H9 (cell line): ENCODE results near the gene RAI2. TPM values are rescaled to one million over a fixed set of nuclear protein-coding genes. Genes with fewer than 3 reads are reported as not detected.

Source experiments
- DNase-seq: peaks from one replicate; pipeline ENCODE4 v3.0.0-alpha.2; 2017
- H2AFZ ChIP-seq: one replicate; pipeline ENCODE4 v1.6.1; 2013; ENCODE audit warnings: mild to moderate bottlenecking, low read length, control low read depth, moderate library complexity
- H2AK5ac ChIP-seq: 2 replicates; pipeline ENCODE4 v1.6.1; 2013; ENCODE audit warnings: low read length, control low read depth, mixed read lengths; ENCODE audit not compliant: insufficient read length
- H2BK120ac ChIP-seq: one replicate; pipeline ENCODE4 v1.6.1; 2013; ENCODE audit warnings: low read depth, mild to moderate bottlenecking, low read length, control low read depth, inconsistent platforms; ENCODE audit not compliant: poor library complexity, severe bottlenecking
- H2BK12ac ChIP-seq: 2 replicates; pipeline ENCODE4 v1.6.1; 2013; ENCODE audit warnings: low read length, control low read depth, mixed read lengths, low read depth; ENCODE audit not compliant: insufficient read length
- H2BK15ac ChIP-seq: 2 replicates; pipeline ENCODE4 v1.6.1; 2013; ENCODE audit warnings: low read depth, low read length, control low read depth
- H2BK20ac ChIP-seq: one replicate; pipeline ENCODE4 v1.6.1; 2013; ENCODE audit warnings: low read depth, mild to moderate bottlenecking, low read length, control low read depth, inconsistent platforms; ENCODE audit not compliant: poor library complexity, severe bottlenecking
- H2BK5ac ChIP-seq: 2 replicates; pipeline ENCODE4 v1.6.1; 2013; ENCODE audit warnings: low read length, control low read depth, mixed read lengths; ENCODE audit not compliant: insufficient read length
- H3K14ac ChIP-seq: 2 replicates; pipeline ENCODE4 v1.6.1; 2013; ENCODE audit warnings: low read length, control low read depth; ENCODE audit not compliant: insufficient read depth
- H3K18ac ChIP-seq: 2 replicates; pipeline ENCODE4 v1.6.1; 2013; ENCODE audit warnings: low read depth, mild to moderate bottlenecking, mixed read lengths, low read length, control low read depth; ENCODE audit not compliant: insufficient read length
- H3K23ac ChIP-seq: 2 replicates; pipeline ENCODE4 v1.6.1; 2013; ENCODE audit warnings: low read length, control low read depth, mixed read lengths, low read depth; ENCODE audit not compliant: insufficient read length
- H3K23me2 ChIP-seq: 2 replicates; pipeline ENCODE4 v1.6.1; 2013; ENCODE audit warnings: low read depth, mild to moderate bottlenecking, mixed read lengths, low read length, control low read depth; ENCODE audit not compliant: insufficient read length, poor library complexity, severe bottlenecking
- H3K27ac ChIP-seq: 2 replicates; pipeline ENCODE4 v1.5.1; 2013; ENCODE audit warnings: low read length, control low read depth, mixed read lengths, low read depth; ENCODE audit not compliant: insufficient read length
- H3K27me3 ChIP-seq: 2 replicates; pipeline ENCODE4 v1.6.1; 2013; ENCODE audit warnings: low read length, control low read depth, inconsistent platforms; ENCODE audit not compliant: insufficient read depth
- H3K4ac ChIP-seq: 2 replicates; pipeline ENCODE4 v1.6.1; 2013; ENCODE audit warnings: low read depth, mild to moderate bottlenecking, control low read depth, inconsistent platforms, low read length, moderate library complexity
- H3K4me1 ChIP-seq: 2 replicates; pipeline ENCODE4 v1.6.1; 2013; ENCODE audit warnings: low read length, control low read depth, inconsistent platforms; ENCODE audit not compliant: insufficient read depth
- H3K4me2 ChIP-seq: 2 replicates; pipeline ENCODE4 v1.6.1; 2013; ENCODE audit warnings: low read length, control low read depth, mixed read lengths; ENCODE audit not compliant: insufficient read length, insufficient read depth
- H3K56ac ChIP-seq: 2 replicates; pipeline ENCODE4 v1.6.1; 2013; ENCODE audit warnings: low read depth, mild to moderate bottlenecking, mixed read lengths, low read length, control low read depth; ENCODE audit not compliant: insufficient read length
- H3K79me1 ChIP-seq: 2 replicates; pipeline ENCODE4 v1.6.1; 2013; ENCODE audit warnings: low read depth, mild to moderate bottlenecking, moderate library complexity, low read length, control low read depth, inconsistent platforms; ENCODE audit not compliant: insufficient read depth, poor library complexity, severe bottlenecking
- H3K79me2 ChIP-seq: 2 replicates; pipeline ENCODE4 v1.6.1; 2013; ENCODE audit warnings: low read length, control low read depth, inconsistent platforms; ENCODE audit not compliant: insufficient read depth
- H3K9ac ChIP-seq: 2 replicates; pipeline ENCODE4 v1.6.1; 2013; ENCODE audit warnings: low read length, control low read depth, mixed read lengths; ENCODE audit not compliant: insufficient read length; ENCODE audit errors: extremely low read depth
- H3K9me3 ChIP-seq: one replicate; pipeline ENCODE4 v1.6.1; 2013; ENCODE audit warnings: low read depth, low read length, inconsistent platforms; ENCODE audit not compliant: control insufficient read depth
- H3T11ph ChIP-seq: one replicate; pipeline ENCODE4 v1.6.1; 2013; ENCODE audit warnings: mild to moderate bottlenecking, low read length, control low read depth, inconsistent platforms
- H4K20me1 ChIP-seq: one replicate; pipeline ENCODE4 v1.6.1; 2013; ENCODE audit not compliant: control insufficient read depth, insufficient read length, insufficient read depth
- H4K5ac ChIP-seq: 2 replicates; pipeline ENCODE4 v1.6.1; 2013; ENCODE audit warnings: low read depth, mild to moderate bottlenecking, mixed read lengths, low read length, control low read depth; ENCODE audit not compliant: insufficient read length
- H4K8ac ChIP-seq: replicated peaks from 2 replicates; pipeline ENCODE4 v1.6.1; 2013; ENCODE audit warnings: low read length, control low read depth, mixed read lengths, low read depth; ENCODE audit not compliant: insufficient read length
- H4K91ac ChIP-seq: 2 replicates; pipeline ENCODE4 v1.6.1; 2013; ENCODE audit warnings: low read depth, mild to moderate bottlenecking, moderate library complexity, mixed read lengths, low read length, control low read depth; ENCODE audit not compliant: insufficient read length
- H3K27ac Mint-ChIP-seq, 3 experiments: 2 replicates in 2 of 3; 3 replicates in 1 of 3; pipeline ENCODE4 v1.8.0; 2020 to 2021; ENCODE audit warnings: mixed read lengths in 3 of 3, mild to moderate bottlenecking in 1 of 3, moderate library complexity in 1 of 3
- H3K27me3 Mint-ChIP-seq: 2 replicates; pipeline ENCODE4 v1.8.0; 2021; ENCODE audit warnings: low read depth, mild to moderate bottlenecking, moderate library complexity, mixed read lengths
- H3K36me3 Mint-ChIP-seq, 3 experiments: 2 replicates in 2 of 3; 3 replicates in 1 of 3; pipeline ENCODE4 v1.8.0; 2020 to 2021; ENCODE audit warnings: low read depth in 3 of 3, mixed read lengths in 3 of 3; ENCODE audit not compliant: insufficient read depth in 1 of 3
- H3K4me1 Mint-ChIP-seq, 2 experiments: 2 replicates each; pipeline ENCODE4 v1.8.0; 2020; ENCODE audit warnings: mixed read lengths in 2 of 2
- H3K4me3 Mint-ChIP-seq, 2 experiments: 2 replicates in 1 of 2; 3 replicates in 1 of 2; pipeline ENCODE4 v1.8.0; 2020 to 2021; ENCODE audit warnings: mild to moderate bottlenecking in 2 of 2, mixed read lengths in 2 of 2, moderate library complexity in 1 of 2
- H3K9me3 Mint-ChIP-seq, 2 experiments: 2 replicates in 1 of 2; 3 replicates in 1 of 2; pipeline ENCODE4 v1.8.0; 2020; ENCODE audit warnings: mild to moderate bottlenecking in 2 of 2, mixed read lengths in 2 of 2, moderate library complexity in 1 of 2
- CTCF ChIP-seq: fragments of 200-600 bp; sonication (generic); conservative IDR thresholded peaks from 3 replicates; pipeline ENCODE4 v1.8.0; 2021; ENCODE audit warnings: antibody characterized with exemption, mild to moderate bottlenecking
- WGBS: extraction: QIAGEN DNeasy Blood & Tissue Kit; methylation state at CpG from one replicate; pipeline ENCODE4 v1.1.7; 2013; ENCODE audit warnings: missing lambda C conversion rate, low lambda C conversion rate, mixed read lengths; ENCODE audit not compliant: insufficient read length; ENCODE audit errors: extremely low coverage; 5-methylcytosine and 5-hydroxymethylcytosine counted together
- total RNA-seq: library from RNA; stranded (reverse); gene quantifications from 2 replicates; pipeline ENCODE4 v1.2.1, GENCODE V29; 2021

The RAI2 gene
- total RNA-seq, 1 experiment from 2014 or later: 0.72 TPM

DNA sequence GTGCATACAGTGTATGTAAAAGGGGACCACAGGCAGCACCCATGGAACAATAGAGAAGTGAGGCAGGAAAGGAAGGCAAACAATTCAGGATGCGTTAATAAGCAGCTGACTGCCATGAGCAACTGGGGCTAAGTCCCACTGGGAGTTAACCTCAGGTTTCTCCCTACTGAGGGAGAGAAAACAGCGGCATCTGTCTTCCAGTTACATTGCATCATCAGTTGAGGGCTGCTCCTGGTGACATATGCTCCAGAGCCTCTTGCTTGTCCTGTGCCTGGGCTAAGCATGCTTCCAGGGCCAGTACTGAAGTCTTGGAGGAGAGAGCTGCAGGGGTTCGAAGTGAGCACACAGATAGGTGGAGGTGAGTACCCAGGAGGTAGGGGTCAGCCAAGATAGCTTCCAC, 24.3 kb downstream of the RAI2 start:
- no peak overlapping the region for H4K91ac ChIP-seq
- Mint-ChIP-seq H3K36me3 (peaks cover 0 to 4% (median 0%) of the 10 kb centered on the region in 3 experiments; a peak in 3 of 7 replicates), H3K4me1 (peaks cover 10 to 12% of the 10 kb centered on the region in 2 experiments), H3K9me3 (peaks cover 52% of the 10 kb centered on the region in 2 experiments), H3K27ac (no peak overlapping the region), H3K4me3 (no peak overlapping the region), H3K27me3 (peaks cover 17% of the 10 kb centered on the region)
- H2BK120ac ChIP-seq: no peak overlapping the region
- H4K20me1 ChIP-seq: no peaks in the 10 kb centered on the region
- no peak overlapping the region for H3K4me2 ChIP-seq
- no peak for TF ChIP-seq CTCF
- H3K18ac ChIP-seq: no peak overlapping the region
- H2BK12ac ChIP-seq: no peak overlapping the region
- no peak overlapping the region for H2BK15ac ChIP-seq
- H3K23ac ChIP-seq: no peak overlapping the region
- H3T11ph ChIP-seq: no peak overlapping the region
- no peaks in the 10 kb centered on the region for H3K23me2 ChIP-seq
- no CpG with 5 or more reads among the region's 3 CpGs for WGBS
- no peak for DNase-seq
- H2AFZ ChIP-seq: no peak overlapping the region
- H3K4me1 ChIP-seq: no peaks in the 10 kb centered on the region
- no peak overlapping the region for H4K8ac ChIP-seq
- H2BK20ac ChIP-seq: no peak overlapping the region
- H3K79me1 ChIP-seq: no peaks in the 10 kb centered on the region
- H3K27me3 ChIP-seq: no peaks in the 10 kb centered on the region
- H2BK5ac ChIP-seq: no peak overlapping the region
- no peak overlapping the region for H2AK5ac ChIP-seq
- H3K56ac ChIP-seq: no peak overlapping the region
- peaks cover 7% of the 10 kb centered on the region for H3K9me3 ChIP-seq
- H3K4ac ChIP-seq: no peak overlapping the region
- no peak overlapping the region for H3K9ac ChIP-seq
- no peaks in the 10 kb centered on the region for H3K79me2 ChIP-seq
- no peak overlapping the region for H4K5ac ChIP-seq
- H3K14ac ChIP-seq: no peak overlapping the region
- H3K27ac ChIP-seq: no peak overlapping the region
